ENCODE data around the gene POLDIP2.

The POLDIP2 gene

DNA sequence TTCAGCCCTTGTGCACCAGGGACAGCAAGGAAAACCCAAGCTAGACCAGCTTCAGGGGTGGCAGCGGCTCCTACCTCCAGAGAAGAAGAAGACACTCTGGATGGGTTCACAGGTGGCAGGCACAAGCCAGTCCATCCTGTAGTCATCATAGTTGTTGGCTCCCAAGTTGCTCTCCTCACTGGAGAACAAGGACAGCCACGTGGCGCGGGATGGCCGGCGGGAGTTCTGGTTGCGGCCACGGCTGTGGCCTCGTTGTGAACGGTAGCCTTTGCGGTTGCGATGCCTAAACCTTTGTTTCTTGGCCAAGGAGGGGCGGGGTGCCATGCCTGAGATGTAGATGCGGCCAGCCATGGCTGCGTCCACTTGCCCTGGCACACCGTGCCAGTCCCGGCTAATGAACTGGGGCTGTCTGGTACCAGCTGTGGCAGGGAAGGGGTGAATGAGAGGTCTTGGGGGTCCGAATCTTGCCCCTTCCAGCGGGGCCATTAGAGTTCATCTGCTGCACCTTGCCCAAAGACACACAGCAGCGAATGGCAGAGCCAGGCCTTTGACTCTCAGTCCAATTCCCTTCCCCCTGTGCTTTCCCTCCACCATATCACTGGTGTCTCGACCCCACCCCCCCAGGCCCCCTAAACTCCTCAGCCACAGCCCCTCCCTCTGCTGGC lies 10.4 kb upstream of the POLDIP2 start:
- in situ Hi-C loops (cut with MboI; ENCODE audit: low sequenced_read_pairs) = no loop called here

DNA sequence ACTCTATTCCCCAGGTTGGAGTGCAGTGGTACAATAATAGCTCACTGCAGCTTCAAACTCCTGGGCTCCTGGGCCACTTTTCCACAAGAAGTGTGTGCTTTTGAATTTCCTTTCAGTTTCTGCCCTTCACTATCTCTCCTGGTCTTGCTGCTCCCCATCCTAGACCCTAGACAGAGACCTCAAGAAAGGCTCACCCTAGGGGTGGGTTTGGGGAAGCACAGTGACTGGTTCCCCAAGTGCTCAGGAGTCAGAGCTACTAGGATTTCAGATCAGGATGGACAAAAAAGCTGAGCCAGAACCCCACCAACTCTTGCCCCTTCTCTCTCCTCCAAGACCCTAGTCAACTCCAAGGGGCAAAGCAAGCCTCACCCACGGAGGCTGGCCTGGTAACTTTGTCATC lies 9.3 kb upstream of the POLDIP2 start:
- in situ Hi-C loops (cut with MboI; ENCODE audit: low sequenced_read_pairs) = no loop called here

DNA sequence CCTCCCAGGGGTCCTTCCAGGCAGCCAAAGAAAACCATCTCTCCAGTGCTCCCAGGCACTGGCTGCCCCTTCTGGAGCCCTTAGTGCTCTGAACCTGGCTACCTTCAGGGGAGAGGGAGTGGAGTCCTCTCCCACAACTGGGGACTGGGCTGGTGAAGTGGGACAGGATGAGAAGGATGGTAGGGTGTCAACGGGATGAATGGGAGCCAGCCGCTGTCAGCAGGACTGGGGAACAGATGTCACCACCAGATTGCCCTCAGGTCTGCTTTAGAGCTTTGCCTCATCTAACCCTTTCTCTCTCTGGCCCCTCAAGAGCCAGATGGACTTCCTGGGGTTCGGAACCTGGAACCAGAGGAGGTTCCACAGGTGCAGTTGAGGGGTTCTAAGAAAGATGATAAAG lies 8.2 kb upstream of the POLDIP2 start:
- in situ Hi-C loops (cut with MboI; ENCODE audit: low sequenced_read_pairs) = no loop called here

DNA sequence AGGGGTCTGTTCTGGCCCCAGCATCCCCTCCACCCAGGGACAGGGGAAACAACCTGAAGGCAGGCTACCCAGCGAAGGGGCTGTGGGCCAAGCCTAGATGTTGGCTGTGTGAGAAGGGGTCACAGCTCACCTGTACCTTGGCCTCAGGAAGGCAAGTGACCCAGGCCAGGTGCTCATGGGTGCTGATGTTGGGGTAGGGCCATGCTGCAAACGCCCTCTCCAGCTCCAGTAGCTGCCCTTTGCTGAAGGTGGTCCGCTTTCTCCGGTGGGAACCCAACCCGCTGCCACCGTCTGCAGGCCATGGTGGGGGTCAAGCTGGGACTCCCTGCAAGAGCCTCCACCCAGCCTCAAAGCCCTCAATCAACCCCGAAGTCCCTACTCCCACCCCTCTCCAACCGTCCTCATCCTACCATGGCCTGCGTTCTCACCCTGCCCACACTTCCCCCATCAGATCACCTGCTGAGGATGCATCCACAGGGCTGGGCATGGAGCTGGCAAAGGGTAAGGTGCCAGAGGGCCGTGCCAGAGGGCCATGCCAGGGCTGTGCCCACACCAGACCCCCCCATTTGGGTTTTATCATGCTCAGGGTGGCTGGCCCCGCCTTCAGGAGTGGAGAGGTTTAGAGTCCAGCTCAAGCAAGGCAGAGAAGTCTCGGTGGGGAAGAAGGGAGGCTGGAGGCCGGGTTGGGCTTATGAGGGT lies 7.5 kb upstream of the POLDIP2 start, which contains the start of gene SEBOX:
Gene SEBOX (minus strand): TSS at position 535 of the 699 bp plus-strand sequence. CDS start 48 bp downstream, at position 487.
- in situ Hi-C loops (cut with MboI; ENCODE audit: low sequenced_read_pairs) = no loop called here

DNA sequence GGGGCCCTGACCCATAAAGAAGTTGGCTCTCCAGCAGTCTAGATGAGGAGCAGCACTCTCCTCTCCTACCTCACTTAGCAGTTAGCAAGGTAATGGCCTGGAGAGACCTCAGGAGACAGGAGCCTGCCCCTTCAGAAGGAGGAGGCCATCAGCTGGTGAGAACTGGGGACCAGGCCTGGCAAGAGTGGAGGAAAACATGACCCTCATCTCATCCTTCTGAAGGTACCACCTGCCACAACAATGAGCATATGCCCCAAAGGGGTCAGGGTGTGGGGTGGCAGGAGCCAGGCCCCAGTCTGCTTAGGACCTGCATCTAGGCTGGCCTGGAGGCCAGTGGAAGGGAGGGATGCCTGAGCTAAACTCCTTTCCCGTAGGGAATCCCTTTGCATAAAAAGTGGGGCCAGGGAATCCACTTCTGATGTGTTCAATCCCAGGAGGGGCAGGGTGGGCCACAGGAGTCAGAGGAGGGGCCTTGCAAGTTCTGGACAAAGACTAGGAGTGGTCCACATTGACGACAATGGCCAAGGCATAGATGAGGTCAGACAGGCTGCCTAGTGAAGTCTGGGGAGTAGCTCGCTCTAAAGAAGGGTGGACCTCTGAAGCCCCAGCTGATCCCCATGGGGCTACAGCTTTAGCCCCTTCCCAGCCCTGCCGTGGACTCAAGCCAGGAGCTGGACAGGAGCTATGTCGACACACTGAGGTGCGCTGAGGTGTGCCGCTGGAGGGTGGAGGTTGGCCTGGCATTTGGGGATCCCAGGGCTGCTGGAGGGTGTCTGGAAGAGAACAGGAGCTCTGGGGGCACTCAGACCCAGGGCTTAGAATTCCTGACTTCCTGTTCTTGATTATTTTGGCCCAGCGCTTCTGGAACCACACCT lies 6.7 kb upstream of the POLDIP2 start:
- in situ Hi-C loops (cut with MboI; ENCODE audit: low sequenced_read_pairs) = no loop called here

DNA sequence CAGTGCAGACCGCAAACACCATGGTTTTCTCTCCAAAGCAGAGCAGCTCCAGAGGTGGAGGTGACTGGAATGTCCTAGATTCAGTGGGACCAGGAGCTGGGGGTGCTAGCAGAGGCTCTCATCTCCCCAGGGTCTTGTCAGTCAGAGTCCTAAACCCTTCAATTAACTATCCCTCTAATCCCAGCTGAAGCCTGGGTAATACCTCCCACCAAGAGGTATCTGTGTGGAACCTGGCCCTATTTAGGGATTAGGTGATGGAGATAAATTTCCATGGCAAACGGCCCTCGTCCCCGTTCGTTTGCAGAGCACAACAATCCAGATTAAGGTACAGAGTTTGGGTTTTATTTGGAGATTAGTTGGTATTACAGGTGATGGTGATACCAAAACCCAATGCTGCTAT lies 5.9 kb upstream of the POLDIP2 start:
- in situ Hi-C loops (cut with MboI; ENCODE audit: low sequenced_read_pairs) = no loop called here

DNA sequence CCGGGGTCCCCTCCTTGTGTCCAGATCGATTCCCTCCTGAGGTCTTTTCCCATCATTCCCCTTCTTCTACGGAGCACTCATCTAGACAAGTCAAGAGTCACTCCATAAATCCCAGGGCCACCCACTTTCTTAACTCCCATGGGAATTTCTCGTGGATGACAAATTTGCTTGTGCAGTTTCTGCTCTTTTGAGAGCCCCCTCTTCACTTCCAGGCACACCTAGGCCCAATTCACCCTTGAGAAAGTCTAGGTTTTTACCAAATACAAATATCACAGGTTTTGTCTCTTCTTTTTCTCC lies 522 bp upstream of the POLDIP2 start:
- in situ Hi-C loops (cut with MboI; ENCODE audit: low sequenced_read_pairs) = no loop called here

DNA sequence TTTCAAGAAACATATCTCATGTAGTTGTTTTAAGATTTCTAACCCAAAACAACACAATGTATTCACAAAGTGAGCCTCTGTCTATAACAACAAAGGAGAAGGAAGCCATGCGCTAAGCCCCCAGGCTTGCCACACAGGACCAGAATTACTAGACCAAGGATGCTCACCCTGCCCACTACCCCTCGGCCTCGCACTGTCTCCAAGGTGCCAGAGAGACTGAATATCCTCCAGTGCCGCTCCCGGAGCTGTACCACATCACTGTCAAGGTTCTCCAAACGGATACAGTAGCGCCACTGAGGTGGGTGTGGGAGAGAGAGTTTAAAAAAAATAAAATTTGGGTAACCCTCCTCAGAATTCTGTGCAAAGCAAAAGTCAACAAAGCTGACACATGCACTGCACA lies 7.1 kb downstream of the POLDIP2 start:
- in situ Hi-C loops (cut with MboI; ENCODE audit: low sequenced_read_pairs) = no loop called here

DNA sequence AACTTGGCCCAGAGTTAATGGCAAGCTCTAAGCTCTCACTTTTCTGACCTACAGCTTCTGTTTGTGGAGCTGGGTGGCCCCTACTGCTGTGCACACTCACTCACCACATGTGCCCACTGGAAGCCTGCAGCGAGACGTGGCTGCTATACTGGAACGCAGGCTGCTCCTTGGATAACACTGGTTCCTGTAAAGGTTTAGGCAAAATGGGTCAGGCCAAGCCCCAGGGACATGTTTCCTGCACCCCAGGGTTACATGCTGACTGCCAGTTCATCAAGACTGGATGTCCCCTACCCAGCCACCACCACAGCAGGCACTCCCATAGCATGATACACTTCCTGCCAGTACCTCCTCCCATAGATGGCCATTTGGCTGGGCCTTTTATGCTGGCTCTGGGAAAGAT lies 8.3 kb downstream of the POLDIP2 start:
- in situ Hi-C loops (cut with MboI; ENCODE audit: low sequenced_read_pairs) = no loop called here

DNA sequence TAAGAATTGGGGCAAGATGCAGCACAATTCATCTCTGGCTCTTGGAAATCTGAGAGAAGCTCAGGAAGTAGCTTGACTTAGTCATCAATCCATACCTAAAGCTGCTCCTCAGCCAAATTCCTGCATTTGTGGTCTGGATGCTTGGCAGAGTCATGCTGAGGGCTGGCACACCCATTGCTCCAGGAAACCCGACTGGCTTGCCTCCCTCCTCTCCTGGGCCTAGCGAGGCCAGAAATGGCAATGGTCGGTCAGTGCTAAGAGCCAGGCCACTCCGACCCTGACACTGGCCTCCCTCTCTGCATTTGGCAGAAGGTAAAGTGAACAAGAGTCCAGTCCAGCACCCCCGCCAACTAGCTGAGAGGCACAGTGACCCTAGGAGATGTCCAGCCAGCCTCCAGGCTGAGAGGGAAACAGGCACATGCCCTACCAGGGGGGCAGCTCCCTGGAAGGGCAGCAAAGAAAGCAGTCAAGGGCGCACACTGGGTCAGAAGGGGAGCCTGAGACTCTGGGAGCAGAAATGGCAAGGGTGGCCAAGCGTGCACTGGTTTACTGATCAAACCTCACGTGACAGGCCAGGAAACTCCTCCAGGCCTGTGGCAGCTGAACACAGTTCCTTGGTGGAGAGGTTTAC lies 10.0 kb downstream of the POLDIP2 start:
- in situ Hi-C loops (cut with MboI; ENCODE audit: low sequenced_read_pairs) = no loop called here

DNA sequence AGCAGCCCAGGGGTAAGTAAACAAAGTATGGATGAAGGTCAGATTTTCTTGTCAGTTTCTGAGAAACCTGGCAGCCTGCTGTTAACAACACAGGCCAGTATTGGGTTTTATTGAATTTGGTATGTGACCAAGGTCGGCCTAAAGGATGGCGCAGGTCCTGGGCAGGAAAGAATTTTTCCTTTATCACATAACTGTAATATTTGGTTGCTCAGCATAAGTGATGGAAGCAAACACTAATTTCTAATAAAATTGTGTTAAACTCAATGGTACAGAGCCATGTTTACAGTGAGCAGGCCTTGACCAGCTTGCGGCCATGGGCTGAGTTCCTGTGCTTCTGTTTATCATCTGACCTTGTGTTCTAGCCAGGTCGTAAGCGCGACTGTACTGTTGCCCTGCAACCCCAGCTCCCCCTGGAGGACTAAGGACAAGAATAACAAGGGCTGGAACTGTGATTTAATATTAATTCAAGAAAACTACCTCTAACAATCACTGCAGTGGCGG lies 10.5 kb downstream of the POLDIP2 start:
- in situ Hi-C loops (cut with MboI; ENCODE audit: low sequenced_read_pairs) = no loop called here

DNA sequence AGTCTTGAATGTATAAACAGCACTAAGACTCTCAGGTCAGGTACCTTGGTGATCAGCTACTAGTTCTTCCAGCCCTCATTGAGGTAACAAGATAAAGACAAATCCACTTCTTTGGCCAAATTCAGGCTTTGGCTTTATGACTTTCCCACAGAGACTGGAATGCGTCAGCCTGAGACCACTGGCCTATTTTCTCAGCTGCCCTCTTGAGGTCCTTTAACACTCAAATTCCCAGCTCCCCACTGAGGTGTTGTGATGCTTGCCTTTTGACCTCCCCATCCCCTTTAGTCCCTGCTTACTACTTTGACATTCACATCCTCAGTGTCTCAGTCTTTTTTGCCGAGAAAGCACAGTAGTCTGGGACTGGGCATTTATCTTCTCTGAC lies 11.1 kb downstream of the POLDIP2 start:
- in situ Hi-C loops (cut with MboI; ENCODE audit: low sequenced_read_pairs) = no loop called here

DNA sequence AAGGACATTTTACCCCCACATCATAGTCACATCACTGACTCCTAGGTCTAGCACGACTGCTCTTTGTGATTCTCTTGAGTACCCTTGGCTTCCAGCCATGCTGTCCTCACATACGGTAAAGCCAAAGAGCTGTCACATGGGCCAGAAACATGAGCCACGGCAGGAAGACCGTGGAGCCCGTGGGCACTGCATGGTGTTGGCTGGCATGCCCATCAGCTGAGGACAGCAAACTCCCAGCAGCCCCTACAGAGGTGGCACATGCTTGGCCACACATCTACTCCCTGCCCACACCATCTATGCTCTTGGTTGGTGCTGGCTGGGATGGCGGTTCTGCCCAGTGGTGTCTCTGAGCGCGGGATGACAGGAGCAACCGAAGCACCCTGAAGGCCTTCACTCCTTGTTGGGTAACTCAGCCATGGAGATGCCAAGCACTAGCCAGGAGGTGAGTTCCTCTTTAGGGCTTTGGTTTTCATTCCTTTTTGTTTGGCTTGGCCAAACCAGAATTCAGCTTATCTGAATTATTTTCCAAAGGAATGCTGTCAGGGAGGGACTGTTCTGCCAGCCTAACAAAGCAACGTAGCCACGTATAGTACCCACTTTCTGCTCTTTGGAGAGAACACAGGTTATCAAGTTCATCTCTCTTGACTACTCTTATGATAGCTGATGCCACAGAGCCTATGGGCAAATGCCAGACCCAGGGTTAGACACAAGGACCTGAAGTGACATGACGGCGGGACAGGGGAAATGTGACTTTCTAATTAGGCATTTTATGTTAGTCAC lies 11.7 kb downstream of the POLDIP2 start:
- in situ Hi-C loops (cut with MboI; ENCODE audit: low sequenced_read_pairs) = no loop called here

DNA sequence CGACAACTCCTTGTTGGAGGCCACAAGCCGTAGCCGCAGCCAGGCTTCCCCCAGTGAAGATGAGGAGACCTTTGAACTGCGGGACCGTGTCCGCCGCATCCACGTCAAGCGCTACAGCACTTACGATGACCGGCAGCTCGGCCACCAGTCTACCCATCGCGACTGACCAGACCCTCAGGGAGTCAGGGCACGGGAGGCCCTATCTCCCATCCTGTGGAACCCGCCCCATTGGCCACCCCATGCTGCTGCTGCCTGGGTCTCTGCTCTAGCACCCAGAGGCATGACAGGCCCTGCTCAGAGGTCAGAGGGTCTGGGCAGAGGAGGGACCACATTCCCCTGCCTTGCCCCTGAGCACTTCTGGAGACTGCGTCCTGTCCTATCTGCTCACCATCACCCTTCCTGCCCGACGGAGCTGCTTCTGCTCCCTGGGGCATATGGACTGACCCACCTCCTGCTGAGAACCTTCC lies 12.9 kb downstream of the POLDIP2 start:
- in situ Hi-C loops (cut with MboI; ENCODE audit: low sequenced_read_pairs) = no loop called here

DNA sequence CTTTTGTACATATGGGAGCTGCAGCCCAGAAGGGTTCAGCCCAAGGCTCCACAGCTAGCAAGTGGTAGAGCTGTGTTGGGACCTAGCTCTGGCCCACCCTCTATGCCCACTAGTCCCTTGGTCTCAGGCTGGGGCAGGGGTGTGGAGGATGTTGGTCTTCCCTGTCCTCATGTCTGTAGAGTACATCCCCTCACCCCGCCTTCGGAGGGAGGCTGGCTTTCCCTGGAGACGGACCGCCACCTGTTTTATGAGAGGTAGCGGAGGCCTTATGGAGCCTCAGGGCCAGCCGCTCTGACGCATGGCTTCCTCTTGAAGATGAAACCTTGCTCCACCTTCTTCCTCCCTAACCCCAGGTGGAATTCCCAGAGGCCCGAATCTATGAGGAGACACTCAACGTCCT lies 13.3 kb downstream of the POLDIP2 start:
- in situ Hi-C loops (cut with MboI; ENCODE audit: low sequenced_read_pairs) = no loop called here

DNA sequence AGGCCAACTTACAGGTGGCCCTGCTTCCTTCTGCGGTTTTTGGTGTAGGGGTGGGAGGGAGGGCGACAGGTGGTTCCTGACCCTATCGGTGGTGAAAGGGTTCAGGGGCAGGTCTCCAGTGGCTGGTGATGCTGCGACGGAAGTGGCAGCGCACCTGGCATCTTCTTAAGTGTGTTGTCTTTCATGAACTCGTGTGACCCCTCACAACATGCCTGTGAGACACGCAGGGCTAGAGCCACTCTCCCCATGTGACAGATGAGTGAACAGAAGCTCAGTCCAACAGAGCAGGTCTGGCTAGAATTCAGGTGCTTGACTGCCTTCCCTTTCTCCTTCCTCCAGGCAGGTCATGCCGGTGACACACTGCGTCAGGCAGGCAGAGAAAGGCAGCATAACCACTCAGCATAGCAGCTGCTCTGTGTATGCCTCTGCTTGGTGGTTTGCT lies 13.8 kb downstream of the POLDIP2 start:
- in situ Hi-C loops (cut with MboI; ENCODE audit: low sequenced_read_pairs) = no loop called here

DNA sequence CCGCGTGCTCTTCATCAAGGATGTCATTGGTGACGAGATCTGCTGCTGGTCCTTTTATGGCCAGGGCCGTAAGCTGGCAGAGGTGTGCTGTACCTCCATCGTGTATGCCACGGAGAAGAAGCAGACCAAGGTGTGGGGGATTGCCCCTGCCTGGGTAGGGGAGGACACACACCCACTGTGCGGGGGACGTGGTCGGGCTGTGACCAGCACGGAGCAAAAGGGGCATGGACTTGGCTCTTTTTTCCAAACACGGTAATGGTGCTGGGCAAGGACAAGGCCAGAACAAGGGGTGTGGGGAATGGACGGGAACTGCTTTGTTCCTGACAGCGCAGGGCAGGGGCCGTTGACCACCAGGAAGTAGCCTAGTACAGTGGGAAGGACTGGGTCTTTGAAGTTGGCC lies 15.0 kb downstream of the POLDIP2 start:
- in situ Hi-C loops (cut with MboI; ENCODE audit: low sequenced_read_pairs) = no loop called here

DNA sequence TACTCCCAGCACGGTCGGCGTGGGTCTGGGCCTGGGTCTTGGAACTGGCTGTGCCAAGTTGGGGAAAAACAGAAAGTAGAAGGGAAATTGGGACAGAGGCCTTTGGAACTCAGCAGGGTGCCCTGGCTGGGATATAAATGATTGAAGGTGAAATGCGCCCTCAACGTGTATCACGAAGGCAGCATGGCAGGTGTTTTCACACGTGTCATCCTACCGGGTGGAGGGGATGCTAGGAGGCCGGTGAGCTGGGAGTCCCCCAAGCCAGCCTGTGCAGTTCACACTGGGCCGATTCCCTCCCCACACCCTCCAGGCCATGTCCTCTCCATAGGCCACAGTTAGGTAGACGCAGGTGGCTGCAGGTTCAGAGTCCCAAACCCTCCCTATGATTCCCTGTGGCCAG lies 15.8 kb downstream of the POLDIP2 start:
- in situ Hi-C loops (cut with MboI; ENCODE audit: low sequenced_read_pairs) = no loop called here

DNA sequence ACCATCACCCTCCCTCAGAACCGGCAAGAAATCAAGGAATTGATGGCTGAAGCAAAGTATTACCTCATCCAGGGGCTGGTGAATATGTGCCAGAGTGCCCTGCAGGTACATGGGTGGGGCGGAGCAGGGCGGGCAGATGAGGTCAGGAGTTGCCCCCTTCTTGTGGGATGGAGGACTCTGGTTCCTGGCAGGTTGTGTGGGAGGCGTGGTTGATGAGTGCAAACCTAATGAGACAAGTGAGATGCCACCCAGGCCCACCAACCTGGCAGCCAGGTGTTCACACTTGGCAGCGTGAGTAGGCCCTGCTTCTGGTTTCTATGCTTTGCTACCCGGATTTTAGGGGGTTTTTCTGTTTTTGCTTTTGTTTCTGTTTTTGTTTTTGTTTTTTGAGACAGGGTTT lies 17.0 kb downstream of the POLDIP2 start:
- in situ Hi-C loops (cut with MboI; ENCODE audit: low sequenced_read_pairs) = no loop called here

DNA sequence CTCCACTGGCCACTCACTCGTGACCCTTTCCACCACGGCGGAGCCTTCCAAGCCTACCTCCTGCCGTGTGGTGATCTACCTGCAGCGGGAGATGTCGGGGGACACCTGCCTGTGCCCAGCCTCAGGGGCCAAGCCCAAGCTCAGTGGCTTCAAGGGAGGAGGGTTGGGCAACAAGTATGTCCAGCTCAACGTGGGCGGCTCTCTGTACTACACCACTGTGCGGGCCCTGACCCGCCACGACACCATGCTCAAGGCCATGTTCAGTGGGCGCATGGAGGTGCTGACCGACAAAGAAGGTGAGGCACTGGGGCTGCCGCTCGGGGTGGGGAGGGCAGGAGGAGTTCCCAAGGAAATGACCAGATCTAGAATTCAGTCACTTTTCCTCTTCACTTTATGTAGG lies 17.9 kb downstream of the POLDIP2 start:
- in situ Hi-C loops (cut with MboI; ENCODE audit: low sequenced_read_pairs) = no loop called here

Measured in HL-60/S4 (cell line).